Activated CD4-positive, alpha-beta T cell treated with anti-CD3 and anti-CD28 coated beads, Interleukin-2, amount 50 U/mL, for 16 hours (primary cell): ENCODE data around the gene COA5.
"Not testable (repeated sequence)": the region's sequence is repeated elsewhere in the genome, so short reads cannot be mapped to it uniquely, and the experiment has no call there.

Experiments
- DNase-seq: peaks from one replicate; pipeline ENCODE4 v3.0.0-alpha.2; 2020

Gene COA5

DNA sequence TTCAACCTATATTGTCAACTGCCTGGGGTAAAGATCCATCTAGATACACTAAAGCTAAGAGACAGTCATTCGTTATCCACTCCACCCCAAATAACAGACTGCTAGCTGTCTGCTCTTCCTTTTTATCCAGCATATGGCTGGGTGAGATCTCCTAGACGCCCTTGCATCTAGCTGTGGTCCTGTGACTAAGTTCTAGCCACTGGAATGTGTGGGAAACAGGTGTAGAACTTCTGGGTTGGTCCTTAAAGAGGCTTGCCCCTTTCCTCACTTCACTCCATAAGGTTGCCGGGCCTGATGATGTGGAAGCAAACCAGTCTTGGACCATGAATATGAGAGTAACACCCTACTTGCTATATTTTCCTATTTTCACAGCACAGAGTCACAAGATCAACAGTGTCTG lies 3.2 kb downstream of the COA5 start:
- DNase-seq = no peak

DNA sequence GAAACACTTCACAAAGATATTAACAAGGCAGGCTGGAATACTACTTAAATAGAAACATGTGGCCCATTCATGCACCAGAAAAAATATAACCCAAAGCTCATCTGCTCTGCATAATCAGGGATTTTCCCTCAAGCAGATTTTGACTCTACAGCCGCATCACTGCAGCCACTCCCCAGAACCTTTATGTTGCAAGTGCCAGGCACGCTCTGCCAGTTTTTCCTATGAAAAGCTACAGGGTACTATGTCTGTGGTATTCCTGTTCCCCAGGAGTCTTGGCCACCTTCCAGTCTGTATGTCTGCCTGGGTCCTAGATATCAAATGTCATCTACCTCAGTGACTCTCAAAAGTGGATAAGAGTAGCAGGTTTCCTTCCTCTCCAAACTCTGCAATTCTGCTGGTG lies 3.8 kb downstream of the COA5 start:
- DNase-seq = no peak

DNA sequence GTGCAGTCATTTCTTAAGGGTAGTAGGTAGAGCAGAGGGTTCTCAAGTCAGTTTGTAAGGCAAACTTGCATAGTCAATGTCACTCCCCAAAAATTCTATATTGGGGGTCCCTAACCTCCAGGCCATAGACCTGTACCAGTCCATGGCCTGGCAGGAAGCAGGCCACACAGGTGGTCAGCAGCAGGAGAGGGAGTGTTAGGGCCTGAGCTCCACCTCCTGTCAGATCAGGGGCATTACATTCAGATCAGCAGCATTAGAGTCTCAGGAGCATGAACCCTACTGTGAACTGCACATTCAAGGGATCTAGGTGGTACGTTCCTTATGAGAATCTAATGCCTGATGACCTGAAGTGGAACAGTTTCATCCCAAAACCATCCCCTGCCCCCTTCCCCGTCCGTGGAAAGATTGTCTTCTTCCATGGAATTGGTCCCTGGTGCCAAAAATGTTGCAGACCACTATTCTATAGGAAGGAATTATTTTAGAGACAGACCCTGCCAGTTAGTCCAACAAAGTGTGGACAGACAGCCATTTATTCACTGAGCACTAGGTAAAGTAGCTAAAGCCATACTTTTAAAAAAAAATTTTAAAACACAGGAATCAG lies 6.7 kb downstream of the COA5 start:
- DNase-seq = peak; percentile 42

DNA sequence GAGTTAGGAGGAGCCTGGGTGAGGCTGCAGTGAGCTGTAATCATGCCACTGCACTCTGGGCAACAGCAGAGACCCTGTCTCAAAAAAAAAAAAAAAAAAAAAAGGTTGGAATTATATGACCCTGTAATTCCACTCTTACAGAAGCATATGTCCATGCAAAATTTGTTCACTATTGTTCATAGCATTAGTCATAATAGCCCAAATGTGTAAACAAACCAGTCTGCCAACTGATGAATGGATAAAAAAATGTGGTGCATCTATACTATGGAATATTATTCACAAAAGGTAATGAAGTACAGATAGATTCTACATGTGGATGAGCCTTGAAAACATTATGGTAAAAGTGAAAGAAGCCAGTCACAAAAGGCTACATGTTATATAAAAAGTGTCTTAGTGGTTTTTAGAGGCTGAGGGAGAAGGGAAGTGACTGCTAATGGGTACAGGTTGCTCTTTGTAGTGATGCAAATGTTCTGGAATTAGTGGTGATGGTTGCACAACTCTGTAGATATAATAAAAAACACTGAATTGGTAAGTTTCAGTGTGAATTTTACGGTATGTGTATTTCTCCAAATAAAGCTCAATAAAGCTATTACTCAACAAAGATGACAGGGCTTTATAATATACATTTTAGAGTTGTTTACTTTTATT lies 9.4 kb downstream of the COA5 start:
- no peak for DNase-seq

DNA sequence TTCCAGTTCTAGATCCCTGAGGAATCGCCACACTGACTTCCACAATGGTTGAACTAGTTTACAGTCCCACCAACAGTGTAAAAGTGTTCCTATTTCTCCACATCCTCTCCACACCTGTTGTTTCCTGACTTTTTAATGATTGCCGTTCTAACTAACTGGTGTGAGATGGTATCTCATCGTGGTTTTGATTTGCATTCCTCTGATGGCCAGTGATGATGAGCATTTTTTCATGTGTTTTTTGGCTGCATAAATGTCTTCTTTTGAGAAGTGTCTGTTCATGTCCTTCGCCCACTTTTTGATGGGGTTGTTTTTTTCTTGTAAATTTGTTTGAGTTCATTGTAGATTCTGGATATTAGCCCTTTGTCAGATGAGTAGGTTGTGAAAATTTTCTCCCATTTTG lies 13.6 kb downstream of the COA5 start:
- not testable (repeated sequence) for DNase-seq

DNA sequence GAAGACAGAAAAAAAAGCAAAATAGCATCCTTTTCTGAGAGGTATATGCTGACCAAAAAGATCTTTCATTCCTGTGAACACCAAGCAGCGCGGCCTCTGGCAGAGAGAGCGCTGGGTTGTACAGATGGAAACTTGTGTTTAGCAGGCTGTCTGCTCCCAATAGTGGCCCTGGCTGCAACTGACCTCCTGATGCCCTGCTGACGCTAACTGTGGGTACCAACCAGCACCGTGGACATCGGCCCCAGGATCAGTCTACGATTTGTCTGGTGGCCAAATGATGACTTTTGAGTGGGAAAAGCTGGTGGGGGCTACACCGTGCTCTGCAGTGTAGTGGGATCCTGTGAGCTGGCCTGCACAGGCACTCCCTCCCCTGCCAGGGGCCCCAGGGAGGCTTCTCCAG lies 15.7 kb downstream of the COA5 start:
- no peak for DNase-seq

DNA sequence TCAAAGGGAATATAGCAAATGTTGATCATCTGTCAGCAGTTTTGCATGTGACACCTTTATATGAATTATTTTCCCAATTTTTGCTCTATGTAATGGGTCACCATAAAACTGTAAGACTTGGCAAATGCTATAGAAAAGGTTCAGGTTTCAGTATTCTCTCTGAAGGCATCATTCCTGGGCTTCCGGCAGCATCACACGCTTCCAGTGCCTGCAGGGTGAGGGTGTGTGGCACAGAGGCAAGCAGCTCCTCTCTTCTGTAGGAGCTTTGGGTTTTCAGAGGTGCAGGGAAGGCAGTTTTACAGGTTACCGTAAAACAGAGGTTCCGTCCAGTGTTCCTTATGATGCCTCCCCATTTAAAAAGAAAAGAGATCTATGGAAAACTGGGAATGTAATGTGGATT lies 18.8 kb downstream of the COA5 start:
- DNase-seq = no peak

DNA sequence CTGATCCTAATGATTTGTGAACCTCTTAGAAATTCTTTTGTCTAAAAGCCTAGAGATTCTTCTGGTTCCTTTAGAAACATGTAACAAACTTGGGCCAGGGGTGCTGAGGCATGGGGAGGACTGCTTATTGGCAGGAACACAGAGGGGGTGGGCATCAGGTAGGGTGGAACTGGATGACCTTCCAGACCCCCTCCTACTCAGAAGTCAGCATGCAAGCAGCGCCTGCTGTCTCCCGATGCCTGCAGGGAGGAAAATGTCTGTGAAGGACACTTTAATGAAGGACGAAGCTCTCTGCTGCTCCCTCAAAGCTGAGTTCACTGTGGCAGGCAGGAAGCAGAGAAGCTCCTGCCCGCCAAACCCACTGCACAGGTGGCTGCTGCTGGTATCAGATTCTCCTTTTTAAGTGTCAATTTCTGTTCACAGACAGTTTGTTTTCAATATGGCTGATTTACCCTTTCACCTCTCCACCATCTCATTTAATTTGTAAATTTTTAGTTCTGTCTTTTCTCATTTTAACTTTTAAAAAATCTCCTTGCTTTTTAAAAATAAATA lies 19.4 kb downstream of the COA5 start:
- DNase-seq = no peak

DNA sequence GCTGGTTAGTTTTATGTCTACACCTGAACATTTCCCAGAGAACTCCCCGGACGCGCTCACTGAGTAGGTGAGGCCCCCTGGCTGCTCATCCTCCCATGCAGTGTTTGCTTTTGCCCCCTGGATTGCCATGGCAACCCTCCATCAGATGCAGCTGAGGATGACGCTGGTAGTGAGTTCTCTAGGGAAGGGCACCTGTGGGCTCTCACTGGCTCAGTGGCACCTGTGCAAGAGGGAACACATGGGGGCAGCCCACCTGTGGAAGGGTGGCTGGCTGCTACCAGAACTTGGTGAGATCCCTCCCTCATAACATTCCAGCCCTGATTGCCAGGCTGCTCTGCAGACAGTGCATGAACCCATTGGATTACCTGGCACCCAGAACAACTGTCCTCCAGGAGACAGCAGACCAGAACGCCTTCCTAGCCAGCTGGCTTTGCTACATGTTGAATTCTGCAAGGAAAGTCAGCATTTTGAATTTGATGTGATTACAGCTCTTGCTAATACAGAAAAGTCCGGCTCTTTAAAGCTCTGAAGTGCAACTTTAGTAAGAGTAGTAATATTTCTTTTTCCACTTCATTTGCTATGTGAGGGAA lies 21.7 kb downstream of the COA5 start:
- DNase-seq = no peak

DNA sequence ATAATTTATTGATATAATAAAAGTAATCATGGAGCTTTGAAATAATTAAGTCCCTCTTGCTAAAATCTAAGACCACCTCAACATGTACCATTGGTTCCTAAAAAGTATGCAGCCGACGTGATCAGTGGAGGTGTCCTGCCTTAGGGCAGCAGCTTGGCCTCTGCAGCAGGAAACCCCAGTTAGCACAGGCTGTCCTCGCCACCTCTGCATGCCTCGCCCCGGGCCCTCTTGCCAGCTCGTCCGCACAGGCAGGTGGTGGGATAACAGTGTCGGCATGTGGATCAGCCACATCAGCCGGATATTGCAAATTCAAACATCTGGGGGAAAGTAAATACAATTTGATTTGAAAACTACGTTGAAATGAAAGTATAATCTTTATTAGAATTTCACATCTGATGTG lies 22.9 kb downstream of the COA5 start:
- no peak for DNase-seq

DNA sequence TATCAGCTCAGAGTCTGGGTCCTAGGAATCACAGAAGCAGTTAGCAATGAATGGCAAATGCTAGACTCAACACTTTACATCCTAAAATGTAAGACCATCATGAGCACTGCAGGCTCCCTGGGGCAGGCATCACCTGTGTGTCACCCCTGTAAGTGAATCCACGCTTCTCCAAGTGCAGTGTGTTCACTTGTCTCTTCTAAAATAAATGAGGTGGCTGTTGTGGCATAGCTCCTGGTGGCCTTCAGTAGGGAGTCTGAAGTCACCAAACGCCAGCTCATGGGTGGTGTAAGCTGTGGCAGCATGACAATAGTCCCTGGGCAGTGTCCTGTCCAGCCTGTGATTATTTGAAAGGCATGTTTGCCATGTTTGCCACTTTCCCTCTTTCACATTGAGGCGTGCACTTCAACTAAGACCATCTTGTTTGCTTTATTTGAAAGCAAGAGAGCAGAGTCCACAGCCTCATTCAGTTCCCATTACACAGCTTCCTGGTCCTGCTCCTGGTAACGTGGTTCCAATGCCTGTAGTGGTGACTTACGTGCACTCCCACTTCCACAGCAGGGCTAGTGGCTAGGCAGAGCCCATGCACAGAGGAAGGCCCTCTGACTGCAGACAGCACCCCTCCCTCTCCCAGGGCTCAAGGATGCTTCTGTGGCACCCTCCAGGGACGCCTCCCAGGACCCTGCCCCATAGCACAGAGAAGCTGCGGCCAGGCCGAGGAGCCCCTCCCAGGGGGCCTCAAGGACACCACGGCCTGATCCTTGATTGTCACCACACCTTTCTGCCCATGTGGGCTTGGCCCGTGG lies 24.3 kb downstream of the COA5 start:
- no peak for DNase-seq

DNA sequence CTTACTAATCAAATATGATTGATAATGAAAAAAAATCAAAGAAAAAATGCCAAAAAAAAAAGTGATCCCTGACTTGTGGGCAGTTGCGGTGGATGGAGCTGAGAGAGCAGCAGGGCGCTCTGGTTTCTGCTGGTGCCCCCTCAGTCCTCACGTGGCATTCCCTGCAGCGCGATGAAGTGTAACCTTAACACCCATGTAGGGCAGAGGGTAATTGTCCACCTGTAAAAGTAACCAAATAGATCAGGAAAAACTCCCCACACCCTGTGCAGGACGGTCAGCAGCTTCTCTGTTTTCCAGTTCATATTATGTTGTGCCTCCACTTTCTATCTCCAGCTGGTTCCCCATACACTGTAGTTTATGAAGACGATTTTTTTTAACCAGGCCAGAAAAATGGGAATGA lies 25.0 kb downstream of the COA5 start:
- DNase-seq = no peak

DNA sequence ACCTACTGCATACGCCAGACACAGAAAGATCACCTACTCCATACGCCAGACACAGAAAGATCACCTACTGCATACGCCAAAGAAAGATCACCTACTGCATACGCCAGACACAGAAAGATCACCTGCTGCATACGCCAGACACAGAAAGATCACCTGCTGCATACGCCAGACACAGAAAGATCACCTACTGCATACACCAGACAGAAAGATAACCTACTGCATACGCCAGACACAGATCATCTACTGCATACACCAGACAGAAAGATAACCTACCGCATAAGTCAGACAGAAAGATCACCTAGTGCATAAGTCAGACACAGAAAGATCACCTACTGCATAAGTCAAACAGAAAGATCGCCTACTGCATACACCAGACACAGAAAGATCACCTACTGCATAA lies 25.8 kb downstream of the COA5 start:
- no peak for DNase-seq

DNA sequence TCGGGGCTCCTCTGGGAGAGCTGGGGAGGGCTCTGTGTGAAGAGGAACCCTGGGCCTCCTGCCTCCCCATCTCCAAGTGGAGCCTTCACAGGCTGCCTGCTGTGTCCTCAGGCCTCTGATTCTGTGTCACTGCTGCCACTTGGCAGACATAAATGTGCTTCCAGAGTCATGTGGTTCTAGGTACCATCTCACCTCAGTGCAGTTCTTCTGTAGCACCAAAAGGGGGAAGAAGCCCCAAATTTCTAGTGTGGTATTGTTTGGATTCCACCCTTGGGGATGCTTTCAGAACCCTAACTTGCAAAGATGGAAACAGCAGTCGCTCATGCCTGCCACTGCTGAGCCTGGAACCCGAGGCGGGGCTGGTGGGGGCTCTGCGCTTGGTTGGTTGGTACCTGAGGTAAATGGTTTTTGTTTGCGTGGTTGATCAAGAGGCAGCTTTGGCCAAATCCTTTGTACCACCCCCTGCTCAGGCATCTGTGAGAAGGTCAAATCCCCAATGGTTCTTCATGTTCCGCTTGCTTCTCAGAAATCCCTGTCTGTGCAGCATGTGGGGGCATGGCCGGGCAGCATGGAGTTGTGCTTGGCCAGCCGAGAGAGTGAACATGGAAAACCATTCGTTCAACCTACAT lies 27.5 kb downstream of the COA5 start:
- no peak for DNase-seq

DNA sequence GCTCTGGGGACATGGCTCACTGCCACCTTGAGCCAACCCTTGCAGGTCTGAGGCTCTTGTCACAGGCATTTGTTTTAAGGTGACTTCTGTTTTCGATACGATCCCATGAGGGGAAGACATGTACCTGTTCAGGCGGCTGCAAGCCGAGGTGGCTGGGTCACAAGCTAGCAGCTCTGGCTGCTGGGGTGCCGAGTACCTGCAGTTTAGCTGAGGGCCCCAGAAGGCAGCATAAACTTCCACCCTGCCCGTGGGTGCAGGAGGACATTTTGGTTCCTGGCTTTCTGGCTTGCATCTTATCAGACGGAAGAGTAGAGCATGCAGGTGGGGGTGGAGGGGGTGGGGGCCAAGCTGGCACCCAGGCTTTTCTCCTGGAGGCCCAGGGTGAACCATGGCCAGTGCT lies 28.4 kb downstream of the COA5 start:
- DNase-seq = no peak

DNA sequence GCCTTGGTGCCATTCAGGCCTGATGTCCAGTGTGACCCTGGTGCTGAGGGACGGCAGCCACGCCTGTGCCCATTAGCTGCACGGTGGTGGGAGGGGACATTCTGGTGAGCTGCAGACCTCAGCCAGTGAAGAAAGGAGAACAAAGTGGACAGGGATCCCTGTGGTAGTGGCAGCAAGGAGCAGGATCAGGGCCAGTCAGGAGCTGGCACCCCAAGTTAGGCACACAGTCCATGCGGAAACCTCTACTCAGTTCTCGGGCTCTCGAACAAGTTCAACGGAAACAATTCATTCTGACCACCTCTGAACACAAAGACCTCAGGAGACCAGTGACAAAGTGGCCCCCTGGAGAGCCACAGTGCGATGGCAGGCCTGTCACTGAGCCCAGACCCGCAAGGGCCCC lies 30.1 kb downstream of the COA5 start:
- no peak for DNase-seq

DNA sequence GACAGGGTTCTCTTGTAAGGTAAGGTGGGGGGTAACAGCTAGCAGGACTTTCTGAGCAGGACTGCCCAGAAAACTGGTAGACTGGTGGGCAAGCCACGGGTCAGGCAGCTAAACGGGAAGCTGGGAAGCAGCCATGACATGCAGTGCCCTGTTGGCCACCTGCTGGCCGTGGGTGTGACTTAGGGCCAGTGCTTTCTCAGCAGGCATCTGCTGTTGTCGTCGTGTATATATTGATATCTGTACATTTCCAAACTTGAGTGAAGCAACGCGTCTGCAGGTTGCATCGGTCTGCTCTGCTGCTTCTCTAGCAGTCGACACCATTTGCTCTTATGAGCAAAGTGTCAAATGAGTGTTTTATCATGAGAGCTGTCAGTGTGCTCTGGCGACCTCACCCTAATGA lies 31.0 kb downstream of the COA5 start:
- no peak for DNase-seq

DNA sequence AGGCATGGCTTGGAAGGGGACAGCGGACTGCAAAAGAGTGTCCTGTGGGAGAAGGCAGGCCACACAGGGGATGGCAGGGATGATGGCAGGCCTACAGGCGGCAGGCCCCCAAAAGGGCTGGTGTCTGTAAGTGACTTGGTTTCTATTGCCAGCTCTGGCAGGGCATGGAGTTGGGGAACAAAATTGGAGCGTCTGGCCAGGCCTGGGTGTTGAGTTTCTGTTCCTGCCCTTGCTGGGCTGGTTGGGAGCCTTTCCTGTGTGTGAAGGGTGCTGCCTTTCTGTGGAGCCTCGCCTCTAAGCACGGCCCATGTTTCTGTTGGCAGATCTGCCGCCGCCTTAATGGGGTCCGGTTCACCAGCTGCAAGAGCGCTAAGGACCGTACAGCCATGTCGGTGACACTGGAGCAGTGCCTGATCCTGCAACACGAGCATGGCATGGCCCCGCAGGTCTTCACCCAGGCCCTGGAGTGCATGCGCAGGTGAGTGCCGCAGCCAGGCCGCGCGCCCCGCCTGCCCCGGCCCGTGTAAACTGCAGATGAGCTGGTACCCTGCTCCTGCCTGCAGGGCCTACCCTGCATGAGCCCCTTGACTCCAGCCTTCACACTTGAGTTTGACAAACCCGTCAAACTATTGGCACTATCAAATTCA lies 31.5 kb downstream of the COA5 start:
- no peak for DNase-seq

DNA sequence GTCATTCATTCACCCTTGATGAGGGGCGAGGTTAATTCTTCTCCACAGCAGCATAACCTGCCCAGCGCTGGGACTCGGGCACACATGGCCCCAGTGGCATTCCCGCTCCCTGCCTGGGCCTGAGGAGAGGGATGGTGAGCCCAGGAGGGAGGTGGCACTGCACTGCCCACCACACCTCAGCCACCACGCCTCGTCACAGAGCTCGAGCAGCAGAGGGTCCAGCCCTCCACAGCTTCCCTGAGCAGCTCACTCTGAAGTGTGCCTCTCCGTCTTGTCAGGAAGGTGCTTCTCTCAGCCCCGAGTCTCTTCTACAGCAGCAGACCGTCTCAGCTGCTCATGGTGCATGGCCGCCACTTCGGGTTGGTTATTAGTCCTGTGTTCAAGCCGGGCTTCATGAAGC lies 34.9 kb downstream of the COA5 start:
- DNase-seq = no peak

DNA sequence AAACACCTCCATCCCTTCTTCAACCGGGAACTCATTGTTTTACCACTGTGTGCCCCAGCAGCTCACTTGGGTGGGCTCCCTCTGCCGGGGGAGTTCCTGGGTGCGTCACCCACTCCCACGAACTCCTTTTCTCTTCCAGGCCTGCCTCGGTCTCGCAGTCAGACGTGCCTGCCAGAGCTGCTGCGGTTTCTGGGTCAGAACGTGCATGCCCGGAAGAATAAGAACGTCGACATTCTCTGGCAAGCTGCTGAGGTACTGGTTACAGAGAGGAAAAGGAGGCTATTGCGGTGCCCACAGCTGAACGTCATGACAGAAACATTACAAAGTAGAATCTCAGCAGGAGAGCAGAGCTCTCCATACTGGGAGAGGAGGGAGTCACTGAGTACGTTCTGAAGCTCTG lies 35.6 kb downstream of the COA5 start:
- no peak for DNase-seq

DNA sequence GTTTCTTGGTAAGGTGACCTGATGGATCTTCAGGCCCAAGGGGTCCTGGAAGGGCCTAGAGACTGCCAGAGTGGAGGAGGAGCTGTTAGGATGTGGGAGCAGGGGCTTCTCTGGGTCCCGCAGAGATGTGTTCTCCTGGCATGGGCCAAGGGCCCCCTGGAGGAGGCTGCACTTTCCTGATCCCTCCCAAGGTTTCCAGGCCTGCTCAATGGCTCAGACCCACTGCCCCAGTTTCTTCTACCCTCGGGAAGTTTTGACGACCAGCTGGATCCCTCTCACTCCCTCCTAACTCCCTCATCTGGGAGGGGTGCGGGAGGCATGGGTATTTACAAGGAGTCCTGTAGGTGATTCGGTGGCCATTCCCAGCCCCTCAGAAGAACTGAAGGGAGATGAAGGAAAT lies 36.1 kb downstream of the COA5 start:
- no peak for DNase-seq

DNA sequence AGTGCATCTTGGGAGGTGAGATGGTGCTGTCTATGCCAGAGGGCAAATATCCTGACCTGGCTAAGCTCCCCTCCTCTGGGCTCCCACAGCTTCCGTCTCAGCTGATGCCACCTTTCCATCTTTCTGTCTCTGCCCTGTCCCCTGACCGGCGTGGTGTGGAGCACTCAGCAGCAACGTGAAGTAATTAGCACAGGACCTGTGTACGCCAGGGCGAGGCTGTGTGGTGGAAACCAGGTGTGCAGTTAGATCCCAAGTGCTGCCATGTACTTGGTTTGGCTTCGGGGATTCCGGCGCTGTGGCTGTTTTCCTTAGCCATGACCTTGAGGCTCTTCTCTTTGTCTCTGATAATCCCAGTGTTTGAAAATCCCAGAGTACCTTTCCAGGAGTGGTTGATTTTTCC lies 36.5 kb downstream of the COA5 start:
- no peak for DNase-seq
